ENCODE results near the gene SHC4. TPM values are rescaled to one million over a fixed set of nuclear protein-coding genes. Genes with fewer than 3 reads are reported as not detected.

Gene SHC4
- total and polyA plus RNA-seq, 9 of the 15 experiments (the other 6 are each of a cell fraction or from before 2014, with no cell fraction given): 0.43 to 1.2 (median 0.67) TPM

- TF ChIP-seq ZC3H11A (IDR thresholded peaks at IDR 0.05; ENCODE audit: low read depth, low read length) (no peak), HMG20A (CRISPR knock-in tag; conservative IDR thresholded peaks at IDR 0.05) (no peak), MECOM (CRISPR knock-in tag; IDR thresholded peaks at IDR 0.05) (no peak), PBX2 (CRISPR knock-in tag; IDR thresholded peaks at IDR 0.05; ENCODE audit: low read depth) (no peak), PBX2 (tag; conservative IDR thresholded peaks at IDR 0.05; ENCODE audit: low read depth) (no peak), KDM5B (IDR thresholded peaks at IDR 0.05; ENCODE audit: insufficient replicate concordance, low read depth, low read length) (no peak)
These were observed 87.7 kb downstream of the SHC4 start (continued) for GRCh38 chr15:48876057-48876456.

GRCh38 chr15:48875241-48875960 is 88.3 kb downstream of the SHC4 start:
- Histone ChIP-seq H3K9ac (ENCODE audit: insufficient read depth in 1 of 2, low read depth in 2 of 2, low read length in 2 of 2) (no peak overlapping the region), H3K27me3 (ENCODE audit: control insufficient read depth in 2 of 2, insufficient read depth in 2 of 2, low read length in 2 of 2) (no peaks in the 10 kb centered on the region), H2AFZ (ENCODE audit: low read depth, low read length) (no peak overlapping the region; the same call in 1 of the 2 replicates), H3K4me2 (ENCODE audit: insufficient read depth, low read length) (no peak overlapping the region; the same call in 1 of the 2 replicates), H3K9me1 (ENCODE audit: control insufficient read depth, insufficient read depth, low read length) (no peaks in the 10 kb centered on the region), H3K27ac (ENCODE audit: extremely low read depth, low read depth, low read length) (no peak overlapping the region), H3K79me2 (ENCODE audit: control insufficient read depth, insufficient read depth, low read length) (peaks cover 26% of the 10 kb centered on the region), H3K9me3 (replicated peaks; ENCODE audit: control insufficient read depth, insufficient read depth, low read depth, low read length) (no peaks in the 10 kb centered on the region), H3K36me3 (ENCODE audit: control insufficient read depth, insufficient read depth, low read length) (peaks cover 3% of the 10 kb centered on the region; the same call in 1 of the 3 replicates), H3K4me1 (replicated peaks in 1 of 2; ENCODE audit: control insufficient read depth in 2 of 2, insufficient read depth in 2 of 2, low read length in 2 of 2) (peaks cover 6 to 19% of the 10 kb centered on the region in 2 experiments; a peak in 3 of 5 replicates), H4K20me1 (replicated peaks; ENCODE audit: control insufficient read depth, insufficient read depth, low read length) (no peaks in the 10 kb centered on the region), H3K4me3 (no peak overlapping the region)
- WGBS (ENCODE audit: insufficient coverage, low coverage, missing lambda C conversion rate): 9% methylated on average over 2 of the region's 2 CpGs
- intact Hi-C loops (cut with micrococcal nuclease): no loop called here
- CTCF ChIA-PET (ENCODE audit: low intra/inter-chr PET ratio): no interaction called here
- POLR2A ChIA-PET: interaction anchor here (1.1 kb wide), 1 partner anchor 1886 kb away, joined by 3 read pairs; no protein-coding TSS in a partner anchor
- no TSS peak for BruUV-seq (replicated peaks)
- in situ Hi-C loops (cut with MboI): no loop called here
- DNase-seq (ENCODE audit: extremely low read depth in 1 of 4, low spot score in 3 of 4) (no peak), ATAC-seq (no peak), FAIRE-seq (no peak)
- TF ChIP-seq ZNF561 (CRISPR knock-in tag; conservative IDR thresholded peaks at IDR 0.05): no peak
- no peak for TF ChIP-seq FOXA3 (CRISPR knock-in tag; conservative IDR thresholded peaks at IDR 0.05 in 1 of 2, IDR thresholded peaks at IDR 0.05 in 1 of 2)
- no peak for TF ChIP-seq ZNF23 (CRISPR knock-in tag; IDR thresholded peaks at IDR 0.05)
- TF ChIP-seq SNAPC5 (CRISPR knock-in tag; IDR thresholded peaks at IDR 0.05): no peak
- no peak for TF ChIP-seq SREBF1 (IDR thresholded peaks at IDR 0.05; ENCODE audit: borderline replicate concordance, low read depth, low read length)
- TF ChIP-seq MYBL2 (IDR thresholded peaks at IDR 0.05; ENCODE audit: low read depth): no peak
- TF ChIP-seq MYBL2 (CRISPR knock-in tag; IDR thresholded peaks at IDR 0.05; ENCODE audit: borderline replicate concordance): no peak
- TF ChIP-seq ZNF174 (CRISPR knock-in tag; IDR thresholded peaks at IDR 0.05): no peak
- TF ChIP-seq ZNF232 (CRISPR knock-in tag; IDR thresholded peaks at IDR 0.05): no peak
- TF ChIP-seq STAG1 (CRISPR knock-in tag; IDR thresholded peaks at IDR 0.05; ENCODE audit: borderline replicate concordance): no peak
- no peak for TF ChIP-seq RBM15 (IDR thresholded peaks at IDR 0.05; ENCODE audit: insufficient read depth, low read length)
- no peak for TF ChIP-seq SMAD1 (IDR thresholded peaks at IDR 0.05; ENCODE audit: low read depth, low read length, partially characterized antibody)
- no peak for TF ChIP-seq SRSF1 (IDR thresholded peaks at IDR 0.05; ENCODE audit: low read depth, low read length)

Data from K562 (cell line).